ENCODE measurements around the gene PRM3. TPM values are rescaled to one million over a fixed set of nuclear protein-coding genes. Genes with fewer than 3 reads are reported as not detected.

PRM3 gene
- total and polyA plus RNA-seq, 2 donors (not counting 1 experiment from before 2014, with no cell fraction given) = not detected

DNA sequence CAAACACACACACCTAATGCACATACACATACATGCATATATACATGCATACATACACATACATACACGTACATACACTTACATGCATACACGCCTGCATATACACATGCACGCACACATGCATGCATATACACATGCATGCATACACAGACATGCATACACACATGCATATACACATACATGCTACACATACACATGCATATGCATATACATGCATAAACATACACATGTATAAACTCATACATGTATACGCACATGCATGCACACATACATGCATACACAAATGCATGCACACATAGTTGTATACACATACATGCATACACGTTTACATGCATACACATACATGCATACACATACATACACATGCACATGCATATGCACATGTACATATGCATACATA is 48.2 kb upstream of the PRM3 start:
- intact Hi-C loops (cut with micrococcal nuclease) = no loop called here

DNA sequence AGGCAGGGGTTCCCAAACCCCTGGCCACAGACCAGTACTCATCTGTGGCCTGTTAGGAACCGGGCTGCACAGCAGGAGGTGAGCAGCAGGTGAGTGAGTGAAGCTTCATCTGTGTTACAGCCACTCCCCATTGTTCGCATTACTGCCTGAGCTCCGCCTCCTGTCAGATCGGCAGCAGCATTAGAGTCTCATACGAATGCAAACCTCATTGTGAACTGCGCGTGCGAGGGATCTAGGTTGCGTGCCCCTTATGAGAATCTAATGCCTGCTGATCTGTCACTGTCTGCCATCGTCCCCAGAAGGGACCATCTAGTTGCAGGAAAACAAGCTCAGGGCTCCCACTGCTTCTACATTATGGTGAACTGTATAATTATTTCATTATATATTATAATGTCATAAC is 46.7 kb upstream of the PRM3 start:
- no peaks in the 10 kb centered on the region for H4K20me1 ChIP-seq (ENCODE audit: control insufficient read depth, insufficient read depth, low read length, poor library complexity, severe bottlenecking)
- H3K4me2 ChIP-seq (replicated peaks; ENCODE audit: low read depth, low read length, poor library complexity, severe bottlenecking) = no peak overlapping the region
- Mint-ChIP-seq H3K4me3 (no peak overlapping the region), H3K27ac (peak overlapping the region; percentile 56), H3K9me3 (ENCODE audit: insufficient read depth) (no peaks in the 10 kb centered on the region), H3K27me3 (no peaks in the 10 kb centered on the region), H3K4me1 (peaks cover 22% of the 10 kb centered on the region)
- no peak overlapping the region for H3K27ac ChIP-seq (ENCODE audit: low read length in 2 of 2)
- WGBS (ENCODE audit: insufficient coverage) = 86% methylated on average over 9 of the region's 10 CpGs
- no peaks in the 10 kb centered on the region for H3K27me3 ChIP-seq (replicated peaks in 1 of 4; ENCODE audit: control extremely low read depth in 1 of 4, control insufficient read depth in 3 of 4, insufficient read depth in 4 of 4, low read length in 3 of 4)
- POLR2A ChIA-PET = interaction anchor here (0.6 to 1.2 kb wide), 3 partner anchors 12 to 56 kb away, joined by 3 to 9 read pairs (median 3); no protein-coding TSS in a partner anchor
- DNase-seq (no peak), ATAC-seq (ENCODE audit: low read depth) (no peak)
- peaks cover 3% of the 10 kb centered on the region for H3K79me2 ChIP-seq (ENCODE audit: control insufficient read depth, insufficient read depth, low read length)
- H3K4me3 ChIP-seq (ENCODE audit: control extremely low read depth in 1 of 5, extremely low read depth in 1 of 5, insufficient read depth in 1 of 5, low read depth in 2 of 5, low read length in 4 of 5) = no peak overlapping the region
- peaks cover 0 to 6% (median 0%) of the 10 kb centered on the region in 3 donors for H3K9me3 ChIP-seq (ENCODE audit: control extremely low read depth in 1 of 3, control insufficient read depth in 2 of 3, insufficient read depth in 1 of 3, low read length in 2 of 3)
- no peaks in the 10 kb centered on the region for H3K36me3 ChIP-seq (replicated peaks in 1 of 2; ENCODE audit: control extremely low read depth in 1 of 2, control insufficient read depth in 1 of 2, extremely low read depth in 1 of 2, insufficient read depth in 2 of 2, low read length in 1 of 2)
- H2AFZ ChIP-seq (ENCODE audit: insufficient read depth, low read depth, low read length, poor library complexity, severe bottlenecking) = no peak overlapping the region
- CTCF ChIA-PET = no interaction called here
- H3K9ac ChIP-seq (ENCODE audit: low read length) = no peak overlapping the region
- intact Hi-C loops (cut with micrococcal nuclease) = no loop called here
- peaks cover 7 to 22% of the 10 kb centered on the region in 2 donors for H3K4me1 ChIP-seq (ENCODE audit: control insufficient read depth in 2 of 2, insufficient read depth in 2 of 2, low read length in 2 of 2)
- no peak for TF ChIP-seq EZH2 (IDR thresholded peaks at IDR 0.05; ENCODE audit: borderline replicate concordance, insufficient read depth, low read depth, low read length, poor library complexity, severe bottlenecking)
- TF ChIP-seq, protein P1, sequence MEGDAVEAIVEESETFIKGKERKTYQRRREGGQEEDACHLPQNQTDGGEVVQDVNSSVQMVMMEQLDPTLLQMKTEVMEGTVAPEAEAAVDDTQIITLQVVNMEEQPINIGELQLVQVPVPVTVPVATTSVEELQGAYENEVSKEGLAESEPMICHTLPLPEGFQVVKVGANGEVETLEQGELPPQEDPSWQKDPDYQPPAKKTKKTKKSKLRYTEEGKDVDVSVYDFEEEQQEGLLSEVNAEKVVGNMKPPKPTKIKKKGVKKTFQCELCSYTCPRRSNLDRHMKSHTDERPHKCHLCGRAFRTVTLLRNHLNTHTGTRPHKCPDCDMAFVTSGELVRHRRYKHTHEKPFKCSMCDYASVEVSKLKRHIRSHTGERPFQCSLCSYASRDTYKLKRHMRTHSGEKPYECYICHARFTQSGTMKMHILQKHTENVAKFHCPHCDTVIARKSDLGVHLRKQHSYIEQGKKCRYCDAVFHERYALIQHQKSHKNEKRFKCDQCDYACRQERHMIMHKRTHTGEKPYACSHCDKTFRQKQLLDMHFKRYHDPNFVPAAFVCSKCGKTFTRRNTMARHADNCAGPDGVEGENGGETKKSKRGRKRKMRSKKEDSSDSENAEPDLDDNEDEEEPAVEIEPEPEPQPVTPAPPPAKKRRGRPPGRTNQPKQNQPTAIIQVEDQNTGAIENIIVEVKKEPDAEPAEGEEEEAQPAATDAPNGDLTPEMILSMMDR (IDR thresholded peaks at IDR 0.05) = no peak

More for the DNA sequence above, 48.2 kb upstream of the PRM3 start:
- H3K4me3 Mint-ChIP-seq = no peak overlapping the region
- H4K20me1 ChIP-seq (ENCODE audit: control insufficient read depth, insufficient read depth, low read length, poor library complexity, severe bottlenecking) = no peaks in the 10 kb centered on the region
- no peak overlapping the region for H3K27ac ChIP-seq (ENCODE audit: low read length in 2 of 2)
- no peak overlapping the region for H3K4me3 ChIP-seq (ENCODE audit: control extremely low read depth in 1 of 5, extremely low read depth in 1 of 5, insufficient read depth in 1 of 5, low read depth in 2 of 5, low read length in 4 of 5)
- no peaks in the 10 kb centered on the region for H3K27me3 ChIP-seq (replicated peaks in 1 of 4; ENCODE audit: control extremely low read depth in 1 of 4, control insufficient read depth in 3 of 4, insufficient read depth in 4 of 4, low read length in 3 of 4)
- peaks cover 27% of the 10 kb centered on the region for H3K4me1 Mint-ChIP-seq
- ChIA-PET POLR2A (no interaction called here), CTCF (no interaction called here)
- H3K9ac ChIP-seq (ENCODE audit: low read length) = no peak overlapping the region
- ATAC-seq (ENCODE audit: low read depth) = no peak
- no peak overlapping the region for H3K27ac Mint-ChIP-seq
- peaks cover 20 to 34% of the 10 kb centered on the region in 2 donors for H3K4me1 ChIP-seq (ENCODE audit: control insufficient read depth in 2 of 2, insufficient read depth in 2 of 2, low read length in 2 of 2)
- H3K9me3 Mint-ChIP-seq (ENCODE audit: insufficient read depth) = no peaks in the 10 kb centered on the region
- H3K79me2 ChIP-seq (ENCODE audit: control insufficient read depth, insufficient read depth, low read length) = peaks cover 4% of the 10 kb centered on the region
- H3K36me3 ChIP-seq (replicated peaks in 1 of 2; ENCODE audit: control extremely low read depth in 1 of 2, control insufficient read depth in 1 of 2, extremely low read depth in 1 of 2, insufficient read depth in 2 of 2, low read length in 1 of 2) = no peaks in the 10 kb centered on the region
- DNase-seq = no peak
- no peak overlapping the region for H2AFZ ChIP-seq (ENCODE audit: insufficient read depth, low read depth, low read length, poor library complexity, severe bottlenecking)
- peaks cover 0 to 10% (median 0%) of the 10 kb centered on the region in 3 donors for H3K9me3 ChIP-seq (ENCODE audit: control extremely low read depth in 1 of 3, control insufficient read depth in 2 of 3, insufficient read depth in 1 of 3, low read length in 2 of 3)
- TF ChIP-seq, protein P1 (IDR thresholded peaks at IDR 0.05) = no peak
- no peak for TF ChIP-seq EZH2 (IDR thresholded peaks at IDR 0.05; ENCODE audit: borderline replicate concordance, insufficient read depth, low read depth, low read length, poor library complexity, severe bottlenecking)
- WGBS (ENCODE audit: insufficient coverage) = 92% methylated on average over 5 of the region's 5 CpGs
- H3K27me3 Mint-ChIP-seq = no peaks in the 10 kb centered on the region
- H3K4me2 ChIP-seq (replicated peaks; ENCODE audit: low read depth, low read length, poor library complexity, severe bottlenecking) = no peak overlapping the region

All from B cell (primary cell).